Adrenal gland (tissue), 5 donors: ENCODE data around the gene PAQR5.
"Not testable (repeated sequence)": the region's sequence is repeated elsewhere in the genome, so short reads cannot be mapped to it uniquely, and the experiment has no call there.

Experiments used
- CTCF ChIP-seq, 6 experiments: fragments of 450-650 bp in 4 of 6; fragments of 200-600 bp in 2 of 6; sonication (generic) in 1 of 6; IDR thresholded peaks; 1 replicate in 5 of 6; 2 replicates in 1 of 6; pipeline versions ENCODE4 v1.5.1 to v1.8.0; 2016 to 2021; ENCODE audit warnings: antibody characterized with exemption in 6 of 6, mild to moderate bottlenecking in 2 of 6, moderate library complexity in 1 of 6
- POLR2A ChIP-seq, 2 donors: fragments of 450-650 bp; IDR thresholded peaks; one replicate each; pipeline ENCODE4 v1.6.1; 2017; ENCODE audit warnings: antibody characterized with exemption in 2 of 2, mild to moderate bottlenecking in 2 of 2, moderate library complexity in 1 of 2
- donor health status: DM: no; HTN: no; CAD: no.

DNA sequence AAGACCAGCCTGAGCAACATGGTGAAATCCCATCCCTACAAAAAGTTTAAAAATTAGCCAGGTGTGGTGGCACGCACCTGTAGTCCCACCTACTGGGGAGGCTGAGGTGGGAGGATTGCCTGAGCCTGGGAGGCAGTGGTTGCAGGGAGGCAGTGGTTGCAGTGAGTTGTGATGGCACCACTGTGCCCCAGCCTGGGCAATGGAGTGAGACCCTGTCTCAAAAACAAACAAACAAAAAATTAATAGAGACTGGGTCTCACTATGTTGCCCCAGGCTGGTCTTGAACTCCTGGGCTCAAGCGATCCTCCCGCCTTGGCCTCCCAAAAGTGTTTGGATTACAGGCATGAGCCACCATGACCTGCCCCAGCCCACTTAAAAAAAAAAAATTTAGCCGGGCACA lies 151.5 kb downstream of the PAQR5 start:
- TF ChIP-seq CTCF, POLR2A (IDR thresholded peaks at IDR 0.05): not testable (repeated sequence)
